GM10248 (cell line): ENCODE measurements around the gene TAB3.

Experiments used
- CTCF ChIA-PET: fragments of 300-600 bp; sonication (Branson Sonifier 250); formaldehyde crosslinking; extraction: SDS; loops from one replicate; lab custom pipeline; 2021; ENCODE audit warnings: antibody characterized with exemption; lab: Yijun Ruan, JAX
- POLR2A ChIA-PET: fragments of 350-650 bp; sonication (Branson Sonifier 250); formaldehyde crosslinking; extraction: SDS; loops from one replicate; lab custom pipeline; 2020; ENCODE audit warnings: antibody characterized with exemption; lab: Yijun Ruan, JAX
- DNase-seq: peaks from one replicate; pipeline ENCODE4 v3.0.0; 2012; ENCODE audit errors: extremely low spot score
- TF ChIP-seq, protein P1 (sequence below): IDR thresholded peaks from 2 replicates; pipeline ENCODE4 v1.5.1; 2012; ENCODE audit warnings: mild to moderate bottlenecking, low read depth; ENCODE audit errors: extremely low read depth, missing control alignments, control extremely low read depth

Gene TAB3

DNA sequence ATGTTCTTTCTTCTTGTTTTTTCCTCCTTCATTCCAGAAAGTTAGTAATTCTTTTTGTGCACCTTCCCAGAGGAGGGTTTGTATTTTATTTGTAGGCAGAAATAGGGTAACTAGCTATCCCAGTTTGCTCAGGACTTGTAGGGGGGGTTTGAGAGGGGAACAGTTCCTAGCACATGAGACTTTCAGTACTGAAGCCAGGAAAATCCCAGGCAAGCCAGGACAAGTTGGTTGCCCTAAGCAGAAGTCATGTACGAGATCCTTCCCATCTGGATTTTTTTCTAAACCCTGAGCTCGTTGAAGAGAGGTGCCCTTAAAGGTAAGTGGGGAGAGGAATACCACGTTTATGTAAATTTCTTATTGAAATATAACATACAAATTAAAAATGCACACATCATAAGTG, 15.6 kb upstream of the TAB3 start:
- no peak for DNase-seq
- POLR2A ChIA-PET = no interaction called here
- TF ChIP-seq, protein P1, sequence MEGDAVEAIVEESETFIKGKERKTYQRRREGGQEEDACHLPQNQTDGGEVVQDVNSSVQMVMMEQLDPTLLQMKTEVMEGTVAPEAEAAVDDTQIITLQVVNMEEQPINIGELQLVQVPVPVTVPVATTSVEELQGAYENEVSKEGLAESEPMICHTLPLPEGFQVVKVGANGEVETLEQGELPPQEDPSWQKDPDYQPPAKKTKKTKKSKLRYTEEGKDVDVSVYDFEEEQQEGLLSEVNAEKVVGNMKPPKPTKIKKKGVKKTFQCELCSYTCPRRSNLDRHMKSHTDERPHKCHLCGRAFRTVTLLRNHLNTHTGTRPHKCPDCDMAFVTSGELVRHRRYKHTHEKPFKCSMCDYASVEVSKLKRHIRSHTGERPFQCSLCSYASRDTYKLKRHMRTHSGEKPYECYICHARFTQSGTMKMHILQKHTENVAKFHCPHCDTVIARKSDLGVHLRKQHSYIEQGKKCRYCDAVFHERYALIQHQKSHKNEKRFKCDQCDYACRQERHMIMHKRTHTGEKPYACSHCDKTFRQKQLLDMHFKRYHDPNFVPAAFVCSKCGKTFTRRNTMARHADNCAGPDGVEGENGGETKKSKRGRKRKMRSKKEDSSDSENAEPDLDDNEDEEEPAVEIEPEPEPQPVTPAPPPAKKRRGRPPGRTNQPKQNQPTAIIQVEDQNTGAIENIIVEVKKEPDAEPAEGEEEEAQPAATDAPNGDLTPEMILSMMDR = no peak
- CTCF ChIA-PET = no interaction called here

DNA sequence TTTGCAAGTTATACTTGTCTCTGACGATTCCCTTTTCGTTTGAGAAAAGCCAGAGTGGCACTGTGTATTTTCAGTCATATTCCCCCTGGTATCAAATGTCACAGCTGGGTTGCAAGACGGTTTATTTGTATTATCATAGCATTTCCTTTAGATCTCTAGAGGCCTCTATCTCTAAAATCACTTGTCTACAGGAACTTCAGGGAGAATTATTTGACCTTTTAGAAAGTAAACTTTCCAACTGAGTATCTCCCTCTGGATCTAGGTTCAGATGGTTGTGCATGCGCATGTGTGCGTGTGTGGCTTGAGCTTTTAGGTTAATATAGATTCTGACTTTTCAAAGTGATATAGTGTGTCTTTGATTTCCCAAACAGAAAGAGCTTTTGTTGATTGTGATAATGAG, 15.1 kb upstream of the TAB3 start:
- no peak for DNase-seq
- TF ChIP-seq, protein P1 = no peak
- POLR2A ChIA-PET = no interaction called here
- CTCF ChIA-PET = interaction anchor here (0.8 kb wide), 1 partner anchor 169 kb away, joined by 3 read pairs; no protein-coding TSS in a partner anchor

DNA sequence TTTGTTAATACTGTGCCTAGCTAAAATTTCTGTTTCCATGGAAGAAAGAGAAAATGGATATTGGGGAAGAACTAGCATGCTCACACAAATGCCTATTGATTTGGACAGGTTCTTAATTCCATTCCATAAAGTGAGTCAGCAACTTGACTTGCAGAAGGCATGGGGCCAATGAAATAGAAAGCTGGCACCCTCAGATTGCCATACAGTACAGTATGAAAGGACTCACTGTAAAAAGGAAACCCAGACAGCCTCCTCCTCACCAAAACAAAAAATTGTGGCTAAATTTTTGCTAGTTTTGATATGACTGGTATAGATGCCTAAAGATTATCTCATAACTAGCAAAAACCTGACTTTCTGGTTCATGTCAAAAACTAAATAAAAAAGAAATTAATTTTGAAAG, 11.2 kb upstream of the TAB3 start:
- TF ChIP-seq, protein P1 = no peak
- ChIA-PET CTCF (no interaction called here), POLR2A (no interaction called here)
- DNase-seq = no peak

DNA sequence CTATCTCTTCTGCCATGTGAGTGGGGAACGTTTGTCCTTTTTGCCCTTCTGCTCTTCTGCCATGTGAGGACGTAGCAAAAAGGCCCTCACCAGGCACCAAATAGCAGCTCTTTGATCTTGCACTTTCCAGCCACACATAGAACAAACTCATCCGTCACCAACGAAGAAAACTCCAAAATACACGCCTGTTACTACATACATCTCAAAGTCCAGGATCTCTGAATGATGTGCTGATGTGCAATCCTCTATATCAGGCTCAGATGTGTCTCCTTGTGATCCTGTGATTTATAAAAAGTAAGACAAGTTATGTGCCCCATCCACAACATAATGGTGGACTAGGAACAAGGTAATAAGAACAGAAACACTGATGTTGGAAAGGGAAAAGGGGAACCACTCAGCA, 9.8 kb upstream of the TAB3 start:
- no peak for DNase-seq
- TF ChIP-seq, protein P1 = no peak
- ChIA-PET CTCF (no interaction called here), POLR2A (no interaction called here)

DNA sequence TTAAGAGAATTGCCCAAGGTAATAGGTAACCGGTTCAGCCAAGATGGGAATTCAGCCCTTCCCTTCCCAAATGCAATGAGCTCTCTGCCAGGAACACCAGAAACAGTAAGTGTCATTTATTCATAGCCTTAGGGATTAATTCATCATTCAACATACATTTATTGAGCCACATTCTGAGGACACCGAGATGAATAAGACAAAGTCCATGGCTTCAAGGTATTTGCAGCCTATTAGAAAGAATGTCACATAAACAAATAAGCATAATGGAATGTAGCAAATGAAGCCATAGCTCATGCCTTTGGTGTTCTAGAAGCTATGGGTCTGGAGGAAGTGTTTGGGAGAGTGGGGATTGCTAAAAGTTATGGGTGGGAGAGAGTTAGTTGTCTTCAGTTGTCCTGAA, 6.3 kb upstream of the TAB3 start:
- no peak for DNase-seq
- TF ChIP-seq, protein P1 = no peak
- POLR2A ChIA-PET = no interaction called here
- CTCF ChIA-PET = interaction anchor here (1.1 kb wide), 1 partner anchor 31 kb away, joined by 3 read pairs; no protein-coding TSS in a partner anchor

DNA sequence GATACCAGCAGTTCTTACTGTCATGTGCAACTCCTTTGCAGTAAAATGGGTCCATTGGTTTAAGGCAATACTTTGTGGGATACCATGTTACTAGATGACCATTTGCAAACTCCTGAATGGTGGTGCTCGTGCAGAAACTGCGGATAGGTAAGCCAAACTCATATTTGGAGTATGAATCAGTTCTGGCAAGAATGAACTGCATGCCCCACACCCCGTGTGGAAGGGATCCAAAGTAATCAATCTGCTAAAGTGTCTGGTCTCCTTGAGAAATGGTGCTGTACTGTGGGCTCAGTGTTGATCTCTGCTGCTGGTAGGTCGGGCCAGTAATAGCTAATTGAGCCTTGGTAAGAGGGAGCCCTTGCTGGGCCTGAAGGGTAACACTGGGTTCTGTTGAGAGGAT, 4.2 kb upstream of the TAB3 start:
- DNase-seq = no peak
- CTCF ChIA-PET = no interaction called here
- TF ChIP-seq, protein P1 = no peak
- POLR2A ChIA-PET = no interaction called here

DNA sequence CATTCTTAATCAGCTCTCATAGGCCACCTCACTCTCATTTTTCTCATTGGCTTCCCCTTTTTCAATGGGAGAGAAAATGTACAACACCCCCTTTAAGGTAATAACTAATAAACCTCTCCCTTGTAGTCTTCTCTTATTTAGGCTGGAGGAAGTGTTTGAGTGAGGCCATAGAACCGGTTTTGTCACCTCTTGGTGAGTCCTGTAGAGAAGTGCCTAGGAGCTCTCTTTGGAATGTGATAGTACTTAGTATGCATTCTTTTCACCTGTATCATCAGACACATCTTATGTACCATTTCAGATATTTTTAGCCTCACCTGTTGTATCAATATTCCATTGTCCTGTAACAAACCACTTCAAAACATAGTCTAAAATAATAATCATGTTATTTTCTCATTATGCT, 3.5 kb upstream of the TAB3 start:
- TF ChIP-seq, protein P1 = no peak
- ChIA-PET POLR2A (no interaction called here), CTCF (no interaction called here)
- no peak for DNase-seq
